Suppressor macrophage (primary cell): ENCODE data around the gene KYNU.
"Not testable (repeated sequence)": the region's sequence is repeated elsewhere in the genome, so short reads cannot be mapped to it uniquely, and the experiment has no call there.

Experiments used
- DNase-seq, 4 experiments: peaks; one replicate each; pipeline ENCODE4 v3.0.0-alpha.2; 2020 to 2022

KYNU gene

DNA sequence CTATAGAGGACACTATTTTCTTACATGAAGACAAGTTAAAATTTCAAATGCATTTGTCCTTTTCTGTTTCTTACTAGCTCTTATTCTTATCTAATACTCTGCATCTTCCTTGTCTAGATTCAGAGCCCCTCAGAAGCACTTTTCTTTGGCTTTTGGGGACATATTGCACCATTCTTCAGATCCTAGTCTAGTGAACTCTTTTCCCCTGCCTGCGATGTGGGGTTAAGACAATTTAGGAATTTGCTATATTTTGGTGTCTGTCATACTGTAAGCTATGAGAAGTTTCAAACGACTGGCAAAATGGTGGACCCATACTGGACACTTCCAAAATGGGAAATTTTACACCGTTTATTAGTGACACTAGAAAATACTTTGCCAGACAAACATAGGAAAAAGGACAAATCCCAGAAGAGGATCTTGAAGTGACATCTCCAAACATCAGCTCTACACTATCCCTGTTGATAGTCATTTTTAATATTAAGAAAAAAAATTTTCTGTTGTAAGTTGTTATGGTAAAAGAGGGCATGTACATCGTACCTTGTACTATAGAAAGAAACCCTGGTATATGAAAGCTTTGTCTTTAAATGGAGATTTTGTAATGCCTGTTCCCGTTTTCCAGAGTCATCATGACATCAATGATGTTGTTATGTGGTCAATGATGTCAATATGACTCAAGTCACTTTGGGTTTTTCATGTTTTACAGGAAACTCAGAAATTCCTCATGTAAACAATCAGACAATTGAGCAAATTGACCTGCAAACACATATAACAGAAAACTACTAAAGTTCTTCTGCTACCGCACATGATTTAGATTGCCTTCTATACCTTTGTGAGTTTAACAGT lies 4.4 kb upstream of the KYNU start:
- DNase-seq = peak; percentile 54 to 95 (median 83)

DNA sequence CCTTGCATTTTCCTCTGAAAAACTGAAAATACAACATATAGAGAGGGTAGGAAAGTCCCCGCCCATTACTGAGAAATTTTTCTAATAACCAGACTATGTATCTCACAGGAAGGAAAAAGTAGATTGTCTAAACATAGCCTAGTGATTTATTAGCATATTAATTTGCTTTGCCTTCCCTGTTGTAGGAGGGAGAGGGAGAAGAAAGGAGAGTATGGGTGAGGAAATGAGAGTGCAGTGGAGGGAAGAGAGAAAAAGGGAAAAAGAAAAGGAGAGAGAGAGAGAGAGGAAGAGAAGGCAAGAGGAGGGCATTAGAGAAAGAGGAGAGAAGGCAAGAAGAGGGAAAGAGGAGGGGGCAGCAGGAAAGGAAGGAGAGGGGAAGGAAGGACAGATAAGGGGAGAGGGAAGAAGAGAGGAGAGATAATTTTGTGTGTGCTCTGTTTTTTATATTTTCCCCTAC lies 3.6 kb upstream of the KYNU start:
- DNase-seq = peak in 2 of 4 experiments; percentile 22 to 31

DNA sequence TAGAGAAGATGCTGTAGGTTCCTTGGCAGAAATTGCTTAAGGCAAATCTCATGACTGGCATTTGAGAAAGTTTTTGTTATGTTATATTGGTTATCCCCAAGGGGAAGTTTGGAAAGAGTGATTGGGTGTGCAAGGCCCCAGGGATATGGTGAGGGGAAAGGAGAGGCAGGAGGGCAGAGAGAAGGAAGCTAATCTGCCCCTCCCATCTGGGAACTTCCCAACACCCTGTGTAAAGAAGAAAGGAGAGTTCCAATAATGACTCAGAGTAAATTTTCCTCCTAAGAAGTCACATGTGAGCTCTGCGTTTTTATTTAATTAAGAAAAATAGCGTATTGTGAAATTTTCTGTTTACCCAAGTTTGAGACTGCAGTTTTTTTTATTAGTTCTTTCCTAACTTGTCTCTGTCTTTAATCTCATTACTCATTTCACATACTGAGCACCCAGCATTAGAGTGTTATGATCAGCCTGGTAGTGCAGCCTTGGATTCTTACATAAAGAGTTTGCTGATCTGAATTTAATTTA lies 3.1 kb upstream of the KYNU start:
- DNase-seq = peak; percentile 86 to 97 (median 91)

DNA sequence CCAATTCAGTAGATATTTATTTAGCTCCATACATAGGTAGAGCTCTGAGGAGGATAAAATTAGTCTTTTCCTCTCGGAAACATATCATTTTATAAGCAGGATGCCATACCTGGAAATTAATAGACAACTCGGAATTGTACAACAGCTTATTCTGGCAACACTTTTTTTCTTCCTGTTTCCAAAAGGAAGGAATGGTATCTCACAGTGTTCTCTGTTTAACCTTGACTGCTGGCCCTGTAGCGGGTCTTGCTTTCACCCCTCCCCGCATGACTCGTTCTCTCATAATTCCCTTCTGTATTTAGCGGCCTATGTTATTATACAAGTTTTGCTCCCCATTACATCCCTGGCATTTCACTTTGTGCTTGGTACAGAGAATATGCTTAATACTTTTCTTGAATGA lies 2.5 kb upstream of the KYNU start:
- peak in 2 of 4 experiments; percentile 26 to 28 for DNase-seq

DNA sequence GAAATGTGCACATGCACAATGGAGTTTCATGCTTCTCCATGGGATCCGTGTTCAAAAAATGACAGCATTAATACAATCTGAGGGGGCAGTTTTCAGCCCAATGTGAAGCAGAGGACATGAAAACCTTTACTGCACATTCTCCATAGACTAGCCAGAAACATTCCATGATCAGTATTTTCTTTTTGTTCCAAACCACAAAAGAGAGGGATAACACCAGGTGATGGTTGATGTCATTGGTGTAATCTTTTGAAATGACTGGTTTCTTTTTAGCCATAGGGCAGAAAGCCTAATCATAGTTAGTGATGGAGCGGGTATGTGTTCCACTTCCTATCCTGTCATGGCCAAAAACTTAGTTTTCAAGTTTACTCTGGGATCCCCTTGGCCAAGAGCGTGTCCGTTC lies 1.8 kb upstream of the KYNU start:
- DNase-seq = no peak

DNA sequence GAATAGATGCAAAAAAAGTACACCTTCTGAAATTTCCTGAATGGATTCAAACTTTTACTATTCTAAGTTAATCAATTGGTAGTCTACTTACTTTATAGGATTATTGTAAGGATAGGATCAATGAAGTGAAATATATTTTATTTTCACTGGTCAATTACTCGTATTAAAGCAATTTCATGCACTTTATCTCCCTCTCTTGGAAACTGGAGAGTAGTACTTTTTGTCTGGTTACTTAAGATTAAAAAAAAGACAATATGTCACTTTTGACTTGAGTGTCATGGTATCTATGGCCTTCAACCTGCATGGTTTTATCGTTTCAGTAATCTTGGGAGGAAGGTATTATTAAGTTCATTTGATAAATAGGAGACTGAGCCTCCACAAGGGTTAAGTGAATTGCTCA lies 1.0 kb upstream of the KYNU start:
- DNase-seq = peak in 2 of 4 experiments; percentile 38 to 42

DNA sequence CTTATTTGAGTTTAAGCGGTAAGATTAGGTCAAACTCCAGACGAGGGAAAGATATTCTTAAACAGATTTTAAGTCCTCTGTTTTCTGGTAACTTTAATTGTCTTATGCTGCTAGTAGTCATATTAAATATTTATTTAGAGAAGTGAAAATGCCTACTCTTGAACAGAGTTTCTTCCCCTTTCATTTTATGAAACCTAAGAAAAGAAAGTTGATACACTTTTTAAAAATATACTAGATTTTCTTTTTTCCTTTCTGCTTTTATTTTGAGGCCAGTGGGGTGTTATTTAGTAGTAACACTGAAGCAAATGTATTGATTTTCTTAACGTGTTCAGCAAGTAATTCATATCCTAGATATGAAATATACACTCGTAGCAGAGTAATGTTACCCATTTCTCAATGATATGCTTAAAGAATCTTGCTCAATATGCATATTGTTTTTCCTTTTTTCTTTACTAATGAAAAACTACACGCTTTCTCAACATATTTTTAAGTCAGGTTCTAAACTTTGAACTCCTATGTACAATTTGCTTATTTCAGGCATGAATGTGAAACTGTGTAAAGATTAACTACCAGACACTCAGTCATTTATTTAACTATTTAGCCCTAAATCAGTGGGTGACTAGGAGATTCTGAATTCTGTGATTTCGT lies 691 bp downstream of the KYNU start:
- peak in 2 of 4 experiments; percentile 48 to 60 for DNase-seq

DNA sequence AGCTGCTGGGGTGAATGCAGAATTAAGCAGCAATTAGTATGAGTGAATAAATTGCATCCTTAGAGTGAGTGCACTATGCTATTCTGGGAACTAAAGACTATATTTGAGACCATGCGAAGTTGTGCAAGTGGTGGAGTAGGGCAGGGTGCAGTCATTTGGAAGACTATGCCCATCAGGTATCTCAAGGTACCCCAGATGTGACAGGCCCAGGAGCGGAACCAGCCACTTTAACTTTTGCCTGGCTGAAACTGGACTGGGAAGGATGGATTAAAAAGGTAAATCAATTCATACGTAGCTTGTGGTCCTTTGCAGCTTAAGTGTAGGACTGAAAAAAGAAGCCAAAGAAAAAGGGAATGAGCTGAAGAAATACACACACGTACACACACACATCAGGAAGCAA lies 1.7 kb downstream of the KYNU start:
- DNase-seq = peak in 2 of 4 experiments; percentile 17 to 23

DNA sequence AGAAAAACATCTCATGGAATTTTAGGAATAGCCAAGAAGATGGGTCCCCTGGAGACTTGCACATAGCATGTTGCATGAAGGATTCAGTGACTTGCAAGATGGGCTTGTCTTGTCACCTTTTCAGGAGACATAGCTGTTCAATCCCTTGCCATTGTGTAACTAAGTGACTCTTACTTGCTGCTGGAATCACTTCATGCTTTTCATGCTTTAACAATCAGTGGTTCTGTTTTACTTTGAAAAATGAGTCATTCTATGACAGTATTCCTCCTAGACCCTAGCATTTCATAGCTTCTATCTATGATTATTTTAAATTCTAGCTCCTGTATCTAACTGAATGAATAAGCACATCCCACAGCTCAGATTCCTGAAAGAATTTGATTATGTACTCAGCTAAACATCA lies 2.8 kb downstream of the KYNU start:
- peak in 3 of 4 experiments; percentile 28 to 70 (median 54) for DNase-seq

DNA sequence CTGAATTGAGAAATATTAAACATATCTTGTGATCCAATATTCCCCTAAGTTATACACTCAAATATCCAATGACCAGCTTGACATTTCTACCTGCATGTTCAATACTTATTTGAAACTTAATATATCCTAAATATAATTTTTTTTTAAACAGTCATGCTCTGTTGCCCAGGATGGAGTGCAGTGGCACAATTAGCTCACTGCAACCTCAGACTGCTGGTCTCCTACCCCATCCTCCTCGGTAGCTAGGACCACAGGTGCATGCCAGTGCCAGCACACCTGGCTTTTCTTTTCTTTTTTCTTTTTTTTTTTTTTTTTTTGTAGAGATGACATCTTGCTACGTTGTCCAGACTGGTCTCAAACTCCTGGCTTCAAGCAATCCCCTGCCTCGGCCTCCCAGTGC lies 4.2 kb downstream of the KYNU start:
- DNase-seq = no peak

DNA sequence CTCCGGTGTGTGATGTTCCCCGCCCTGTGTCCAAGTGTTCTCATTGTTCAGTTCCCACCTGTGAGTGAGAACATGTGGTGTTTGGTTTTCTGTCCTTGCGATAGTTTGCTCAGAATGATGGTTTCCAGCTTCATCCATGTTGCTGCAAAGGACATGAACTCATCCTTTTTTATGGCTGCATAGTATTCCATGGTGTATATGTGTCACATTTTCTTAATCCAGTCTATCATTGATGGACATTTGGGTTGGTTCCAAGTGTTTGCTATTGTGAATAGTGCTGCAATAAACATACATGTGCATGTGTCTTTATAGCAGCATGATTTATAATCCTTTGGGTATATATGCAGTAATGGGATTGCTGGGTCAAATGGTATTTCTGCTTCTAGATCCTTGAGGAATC lies 5.0 kb downstream of the KYNU start:
- not testable (repeated sequence) for DNase-seq

DNA sequence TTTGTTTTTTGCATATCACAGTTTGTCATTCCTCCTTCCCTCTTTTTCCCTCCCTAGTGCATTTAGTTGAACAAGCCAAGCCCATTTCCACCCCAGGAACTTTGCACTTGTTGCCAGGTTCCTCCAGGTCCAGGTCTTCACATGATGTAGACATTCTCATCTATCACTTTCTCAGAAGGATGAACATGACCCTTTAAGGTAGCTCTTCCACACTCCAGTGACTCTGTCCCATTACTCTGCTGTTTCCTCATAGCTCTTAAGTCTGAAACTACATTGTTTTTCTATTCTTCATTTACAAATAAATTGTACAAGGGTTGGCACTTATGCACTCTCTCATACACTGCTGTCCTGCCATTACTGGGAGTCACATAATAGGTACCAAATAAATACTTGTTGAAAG lies 6.1 kb downstream of the KYNU start:
- no peak for DNase-seq

DNA sequence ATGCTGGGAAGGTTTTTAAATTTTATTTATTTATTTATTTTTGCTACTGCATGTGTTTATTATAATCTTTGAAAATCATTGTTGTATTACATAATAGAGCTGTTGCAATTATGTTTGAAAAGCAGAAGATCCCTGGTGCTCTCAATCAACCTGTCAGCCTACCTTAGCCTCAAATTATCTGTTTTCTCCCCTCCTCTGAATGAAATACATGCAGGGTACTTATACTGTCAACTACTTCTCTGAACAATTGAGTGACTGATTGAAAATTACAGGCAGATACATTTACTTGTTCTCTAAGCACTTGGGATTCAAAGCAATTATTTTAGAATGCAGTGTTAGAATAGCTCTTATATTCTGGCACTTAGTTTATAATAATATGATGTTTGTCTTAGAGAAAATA lies 8.1 kb downstream of the KYNU start:
- DNase-seq = no peak

DNA sequence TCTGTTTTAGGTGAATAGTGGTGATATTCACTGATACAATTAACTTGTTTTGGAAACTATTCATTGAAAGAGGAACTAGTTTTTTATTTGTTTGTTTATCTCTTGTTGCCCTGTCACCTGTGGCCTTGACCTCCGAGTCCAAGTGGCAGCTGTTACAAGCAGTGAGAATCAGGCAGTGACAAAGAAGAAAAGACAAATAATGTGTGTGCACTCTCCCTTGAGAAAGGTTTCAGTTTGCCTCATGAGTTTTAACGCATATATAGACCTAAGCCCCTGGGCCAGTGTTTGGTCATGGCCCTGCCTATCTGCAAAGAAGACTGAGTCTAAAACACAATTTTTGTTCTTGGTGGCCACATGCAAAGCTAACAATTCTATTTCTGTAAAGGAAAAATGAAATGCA lies 15.3 kb downstream of the KYNU start:
- no peak for DNase-seq

DNA sequence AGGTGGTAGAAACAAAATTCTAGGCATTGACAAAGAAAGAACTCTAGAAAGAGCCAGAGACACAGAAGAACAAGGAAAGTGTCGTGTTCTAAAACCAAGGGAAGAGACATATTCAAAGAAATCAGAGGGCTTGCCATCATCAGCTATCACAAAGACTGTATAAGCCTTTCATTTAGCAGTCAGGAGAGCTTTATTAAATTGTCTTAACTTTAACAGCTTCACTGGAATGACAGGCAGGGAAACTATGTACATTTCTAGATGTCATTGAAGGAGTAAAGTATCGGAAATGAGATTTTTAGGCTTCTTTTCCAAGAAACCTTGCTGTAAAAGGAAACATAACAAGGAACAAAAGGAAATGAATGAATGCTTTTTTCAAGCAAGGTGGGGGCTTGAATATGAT lies 15.8 kb downstream of the KYNU start:
- DNase-seq = no peak

DNA sequence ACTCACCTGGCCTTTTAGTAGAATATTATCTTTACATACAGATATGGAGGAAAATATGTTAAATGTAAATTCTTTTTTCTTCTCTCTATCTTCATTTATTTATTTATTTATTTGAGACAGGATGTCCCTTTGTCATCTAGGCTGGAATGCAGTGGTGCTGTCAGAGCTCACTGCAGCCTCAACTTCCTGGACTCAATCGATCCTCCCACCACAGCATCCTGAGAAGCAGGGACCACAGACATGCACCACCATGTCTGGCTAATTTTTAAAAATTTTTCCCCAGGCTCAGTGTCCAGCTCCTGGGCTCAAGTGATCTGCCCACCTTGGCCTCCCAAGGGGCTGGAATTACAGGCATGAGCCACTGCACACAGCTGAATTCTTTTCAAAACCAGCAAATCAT lies 20.3 kb downstream of the KYNU start:
- no peak for DNase-seq

DNA sequence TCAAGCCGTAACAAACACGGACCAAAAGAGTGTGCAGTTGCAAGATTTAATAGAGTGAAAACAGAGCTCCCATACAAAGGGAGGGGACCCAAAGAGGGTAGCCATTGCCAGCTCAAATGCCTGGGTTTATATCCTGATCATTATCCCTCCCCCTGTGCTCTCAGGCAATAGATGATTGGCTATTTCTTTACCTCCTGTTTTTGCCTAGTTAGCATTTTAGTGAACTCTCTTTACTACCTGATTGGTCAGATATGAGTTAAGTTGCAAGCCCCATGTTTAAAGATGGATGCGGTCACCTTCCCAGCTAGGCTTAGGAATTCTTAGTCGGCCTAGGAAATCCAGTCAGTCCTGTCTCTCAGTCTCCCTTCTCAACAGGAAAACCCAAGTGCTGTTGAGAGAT lies 22.9 kb downstream of the KYNU start:
- DNase-seq = not testable (repeated sequence)

DNA sequence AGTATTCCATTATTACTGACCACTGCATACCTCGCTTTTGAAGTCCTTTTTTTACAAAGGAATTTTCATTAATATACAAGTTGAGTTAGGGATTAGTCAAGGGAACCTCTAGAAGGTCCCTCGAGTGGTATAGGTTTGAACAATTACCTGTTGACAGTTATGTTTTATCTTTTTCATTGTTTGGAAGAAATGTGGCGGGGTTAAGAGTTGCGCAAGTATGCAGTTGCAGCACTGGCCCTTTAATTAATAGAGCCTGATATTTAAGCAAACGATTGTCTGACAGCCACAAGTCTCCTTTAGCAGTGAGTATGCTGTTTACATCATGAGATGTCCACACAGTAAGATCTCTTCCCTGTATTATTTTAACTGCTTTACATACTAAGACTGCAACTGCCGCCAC lies 24.3 kb downstream of the KYNU start:
- no peak for DNase-seq

DNA sequence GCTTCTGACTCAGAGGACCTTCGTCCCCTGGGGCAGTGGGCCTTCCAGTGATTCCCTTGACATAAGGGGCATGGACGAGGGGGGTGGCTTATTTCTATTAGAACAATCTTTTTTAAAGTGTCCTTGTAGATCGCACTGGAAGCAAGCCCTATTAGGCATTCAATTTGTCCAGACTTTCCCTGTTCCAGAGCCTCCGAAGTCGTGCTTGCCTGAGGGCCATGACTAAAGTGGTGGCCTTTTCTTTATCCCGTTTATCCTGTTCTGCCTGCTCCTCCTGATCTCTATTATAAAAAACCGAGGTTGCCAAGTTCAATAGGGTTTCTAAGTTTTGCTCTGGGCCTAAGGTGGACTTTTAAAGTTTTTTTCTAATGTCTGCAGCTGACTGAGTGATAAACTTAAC lies 26.3 kb downstream of the KYNU start:
- not testable (repeated sequence) for DNase-seq

DNA sequence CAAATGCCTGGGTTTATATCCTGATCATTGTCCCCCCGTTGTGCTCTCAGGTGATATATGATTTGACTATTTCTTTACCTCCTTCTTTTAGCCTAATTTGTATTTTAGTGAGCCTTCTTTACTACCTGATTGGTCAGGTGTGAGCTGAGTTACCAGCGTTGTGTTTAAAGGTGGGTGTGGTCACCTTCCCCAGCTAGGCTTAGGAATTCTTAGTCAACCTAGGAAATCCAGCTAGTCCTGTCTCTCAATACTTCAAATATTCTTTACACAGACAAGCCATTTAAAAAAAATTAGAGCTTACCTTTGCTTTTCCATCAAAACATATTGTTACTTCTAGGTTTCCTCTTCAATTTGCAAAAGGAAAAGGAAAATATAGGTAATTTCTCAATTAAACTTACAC lies 30.2 kb downstream of the KYNU start:
- DNase-seq = no peak

DNA sequence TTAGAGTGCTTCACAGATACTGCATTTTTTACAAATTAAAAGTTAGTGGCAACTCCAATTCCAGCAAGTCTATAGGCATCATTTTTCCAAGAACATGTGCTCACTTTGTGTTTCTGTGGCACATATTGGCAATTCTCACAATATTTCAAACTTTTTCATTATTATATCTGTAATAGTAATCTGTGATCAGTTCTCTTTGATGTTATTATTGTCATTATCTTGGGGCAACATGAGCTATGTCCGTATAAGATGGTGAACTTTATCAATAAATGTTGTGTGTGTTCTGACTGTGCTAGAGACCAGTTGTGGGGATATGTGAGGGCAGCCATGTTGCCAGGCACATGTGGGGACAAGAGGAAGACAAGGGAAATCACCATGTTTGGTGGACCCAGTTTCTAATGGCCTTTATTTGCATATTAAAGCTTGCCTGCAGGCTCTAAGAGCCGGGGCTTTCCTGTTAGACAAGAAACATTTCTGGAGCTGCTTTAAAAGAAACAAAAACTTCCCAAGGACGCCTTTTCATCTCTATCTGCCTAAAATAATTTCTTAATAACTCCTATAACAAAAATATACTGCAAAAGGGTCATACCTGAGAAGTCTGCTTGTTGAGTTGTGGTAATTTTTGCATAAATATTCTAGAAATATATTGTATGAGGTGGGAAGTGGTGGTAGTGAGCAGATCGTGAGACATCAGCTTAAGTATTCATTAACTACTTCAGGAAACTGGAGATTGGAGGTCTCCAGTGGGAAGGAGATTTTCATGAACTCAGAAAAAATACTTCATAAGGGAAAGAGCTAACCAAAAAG lies 37.2 kb downstream of the KYNU start:
- DNase-seq = no peak

DNA sequence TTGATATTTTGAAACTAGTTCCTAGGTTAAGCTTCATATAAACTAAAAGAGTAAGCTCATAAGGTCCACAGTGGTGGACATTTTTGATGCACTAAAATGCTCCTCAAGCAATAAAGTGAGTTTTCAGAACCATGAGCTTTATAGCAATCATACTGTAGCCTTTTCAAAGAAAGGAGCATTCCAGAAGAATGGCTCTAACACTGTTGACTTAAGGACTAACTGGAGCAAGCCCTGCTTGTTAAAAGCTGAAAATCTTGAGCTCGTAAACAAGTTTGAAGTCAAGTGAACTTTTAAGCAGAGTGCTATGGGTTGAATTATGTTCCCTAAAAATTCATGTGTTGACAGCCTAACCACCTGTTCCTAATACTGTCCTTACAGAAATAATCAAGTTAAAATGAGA lies 38.0 kb downstream of the KYNU start:
- no peak for DNase-seq

DNA sequence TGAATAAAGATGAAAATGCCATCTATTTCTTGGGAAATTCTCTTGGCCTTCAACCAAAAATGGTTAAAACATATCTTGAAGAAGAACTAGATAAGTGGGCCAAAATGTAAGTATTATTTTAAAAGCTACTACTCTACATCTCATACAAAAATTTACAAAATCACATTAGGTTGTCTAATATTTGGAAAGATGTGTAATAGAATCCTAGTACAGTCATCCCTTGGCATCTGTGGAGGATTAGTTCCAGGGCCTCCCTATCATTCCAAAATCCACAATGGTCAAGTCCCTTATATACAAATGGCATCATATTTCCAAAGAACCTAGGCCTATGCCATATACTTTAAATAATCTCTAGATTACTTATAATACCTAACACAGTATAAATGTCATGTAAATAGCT lies 41.2 kb downstream of the KYNU start:
- no peak for DNase-seq
